Activated T-helper 2 cell treated with anti-CD3 and anti-CD28 coated beads, Interferon-gamma antibody, Interleukin-2, Interleukin-4, amounts not matched to agents 10 μg/mL and 5 μg/mL and 100 μg/mL, durations not matched to agents 14 hours and 24 hours and 36 hours (primary cell): ENCODE data around the gene CD68. TPM values are rescaled to one million over a fixed set of nuclear protein-coding genes. Genes with fewer than 3 reads are reported as not detected.

Experiments used
- DNase-seq: peaks from one replicate; pipeline ENCODE4 v3.0.0; 2021; ENCODE audit warnings: low spot score
- H3K27ac Mint-ChIP-seq: one replicate; pipeline ENCODE4 v1.8.0; 2021; ENCODE audit warnings: mixed read lengths
- H3K27me3 Mint-ChIP-seq: one replicate; pipeline ENCODE4 v1.8.0; 2021; ENCODE audit warnings: low read depth, mixed read lengths
- H3K36me3 Mint-ChIP-seq: one replicate; pipeline ENCODE4 v1.8.0; 2021; ENCODE audit warnings: low read depth, mixed read lengths
- H3K4me1 Mint-ChIP-seq: one replicate; pipeline ENCODE4 v1.8.0; 2021; ENCODE audit warnings: low read depth, mixed read lengths
- H3K4me3 Mint-ChIP-seq: one replicate; pipeline ENCODE4 v1.8.0; 2021; ENCODE audit warnings: low read depth, mild to moderate bottlenecking, moderate library complexity, mixed read lengths
- H3K9me3 Mint-ChIP-seq: one replicate; pipeline ENCODE4 v1.8.0; 2021; ENCODE audit warnings: mixed read lengths
- intact Hi-C: fragments of 100-400 bp; cut with micrococcal nuclease; formaldehyde crosslinking; loops from one replicate; pipeline ENCODE4 v1.15.1; 2023
- total RNA-seq: library from RNA; stranded (reverse); gene quantifications from 2 replicates; pipeline ENCODE4 v1.2.3, GENCODE V29; 2022

Gene CD68
- total RNA-seq, 1 donor from 2014 or later: 10.1 TPM

DNA sequence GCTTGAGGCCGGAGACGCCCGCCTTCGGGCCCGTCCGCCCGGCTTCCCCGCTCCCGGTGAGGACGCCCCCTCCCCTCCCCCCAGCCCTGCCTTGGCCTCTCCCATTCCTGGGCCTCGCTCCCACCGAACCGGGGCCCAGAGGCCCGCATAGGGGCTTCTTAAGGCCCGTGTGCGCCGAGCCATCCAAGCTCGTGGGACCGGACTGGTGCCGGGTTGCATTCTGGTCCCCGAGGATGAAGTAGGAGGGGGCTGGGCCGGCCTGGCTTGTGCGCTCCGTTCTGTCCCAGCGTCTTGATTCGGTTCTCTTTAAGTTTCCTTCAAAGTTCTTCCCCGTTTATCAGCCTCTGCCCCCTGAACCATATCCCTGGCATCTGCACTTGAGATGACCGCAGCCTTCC is 17.2 kb upstream of the CD68 start:
- H3K4me1 Mint-ChIP-seq: peaks cover 30% of the 10 kb centered on the region
- H3K27me3 Mint-ChIP-seq: no peaks in the 10 kb centered on the region
- no peak for DNase-seq
- H3K4me3 Mint-ChIP-seq: peak overlapping the region; percentile 92
- intact Hi-C loops: loop anchor here (5.0 kb wide), 1 partner anchor 125 kb away; the partner anchor contains the start of genes FGF11 and TMEM102
- H3K9me3 Mint-ChIP-seq: no peaks in the 10 kb centered on the region
- peaks cover 47% of the 10 kb centered on the region for H3K36me3 Mint-ChIP-seq
- peak overlapping the region; percentile 87 for H3K27ac Mint-ChIP-seq

DNA sequence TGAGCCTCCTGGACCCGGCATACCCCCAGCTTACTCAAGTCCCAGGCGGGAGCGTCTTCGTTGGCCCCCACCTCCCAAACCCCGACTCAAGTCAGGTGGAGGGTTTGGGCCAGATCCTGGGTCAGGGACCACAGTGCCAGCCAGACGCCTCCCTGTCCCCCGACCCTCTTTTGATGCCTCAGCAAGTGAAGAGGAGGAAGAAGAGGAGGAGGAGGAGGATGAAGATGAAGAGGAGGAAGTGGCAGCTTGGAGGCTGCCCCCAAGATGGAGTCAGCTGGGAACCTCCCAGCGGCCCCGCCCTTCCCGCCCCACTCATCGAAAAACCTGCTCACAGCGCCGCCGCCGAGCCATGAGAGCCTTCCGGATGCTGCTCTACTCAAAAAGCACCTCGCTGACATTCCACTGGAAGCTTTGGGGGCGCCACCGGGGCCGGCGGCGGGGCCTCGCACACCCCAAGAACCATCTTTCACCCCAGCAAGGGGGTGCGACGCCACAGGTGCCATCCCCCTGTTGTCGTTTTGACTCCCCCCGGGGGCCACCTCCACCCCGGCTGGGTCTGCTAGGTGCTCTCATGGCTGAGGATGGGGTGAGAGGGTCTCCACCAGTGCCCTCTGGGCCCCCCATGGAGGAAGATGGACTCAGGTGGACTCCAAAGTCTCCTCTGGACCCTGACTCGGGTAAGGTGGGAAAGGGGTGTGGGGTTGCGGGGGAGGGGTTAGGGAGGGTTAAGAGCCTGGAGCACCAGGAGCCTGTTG is 16.1 kb upstream of the CD68 start:
- H3K4me3 Mint-ChIP-seq: peak overlapping the region; percentile 92
- intact Hi-C loops: loop anchor here (5.0 kb wide), 1 partner anchor 126 kb away; the partner anchor contains the start of genes FGF11 and TMEM102
- H3K36me3 Mint-ChIP-seq: peaks cover 50% of the 10 kb centered on the region
- H3K9me3 Mint-ChIP-seq: no peaks in the 10 kb centered on the region
- peak overlapping the region; percentile 87 for H3K27ac Mint-ChIP-seq
- H3K4me1 Mint-ChIP-seq: peaks cover 25% of the 10 kb centered on the region
- DNase-seq: no peak
- H3K27me3 Mint-ChIP-seq: no peaks in the 10 kb centered on the region

DNA sequence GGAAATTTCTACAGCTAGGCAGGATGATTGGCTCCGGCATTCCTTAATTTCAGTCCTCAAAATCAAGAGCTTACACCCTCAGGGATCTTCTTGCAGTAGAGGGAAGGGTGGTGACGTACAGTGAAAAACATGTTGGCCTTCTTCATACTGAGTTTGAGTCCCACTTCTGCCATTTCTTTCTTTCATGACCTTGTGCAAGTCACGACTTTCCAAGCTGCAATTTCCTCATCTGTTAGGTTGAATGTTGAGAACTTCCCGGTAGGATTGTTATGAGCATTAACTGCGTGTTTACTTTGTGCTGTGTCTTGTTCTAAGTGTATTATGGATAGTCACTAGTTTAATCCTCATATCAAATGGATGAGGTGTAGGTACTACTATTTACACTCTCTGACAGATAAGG is 9.9 kb upstream of the CD68 start:
- intact Hi-C loops: no loop called here
- Mint-ChIP-seq H3K27me3 (no peaks in the 10 kb centered on the region), H3K4me3 (no peak overlapping the region), H3K27ac (no peak overlapping the region), H3K36me3 (peaks cover 76% of the 10 kb centered on the region), H3K9me3 (no peaks in the 10 kb centered on the region), H3K4me1 (peaks cover 19% of the 10 kb centered on the region)
- no peak for DNase-seq

DNA sequence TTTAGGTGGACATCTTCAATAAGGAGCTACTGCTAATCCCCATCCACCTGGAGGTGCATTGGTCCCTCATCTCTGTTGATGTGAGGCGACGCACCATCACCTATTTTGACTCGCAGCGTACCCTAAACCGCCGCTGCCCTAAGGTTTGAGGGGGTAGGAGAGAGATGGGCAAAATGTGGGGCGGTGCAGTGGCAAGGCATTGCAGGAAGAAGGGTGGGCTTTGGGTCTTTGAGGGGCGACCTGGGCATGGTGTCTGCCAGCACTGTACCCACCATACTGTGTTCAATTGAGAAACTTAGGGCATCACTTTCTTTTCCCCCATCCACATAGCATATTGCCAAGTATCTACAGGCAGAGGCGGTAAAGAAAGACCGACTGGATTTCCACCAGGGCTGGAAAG is 9.1 kb upstream of the CD68 start:
- peaks cover 26% of the 10 kb centered on the region for H3K4me1 Mint-ChIP-seq
- H3K27ac Mint-ChIP-seq: no peak overlapping the region
- no peaks in the 10 kb centered on the region for H3K9me3 Mint-ChIP-seq
- no peak overlapping the region for H3K4me3 Mint-ChIP-seq
- peaks cover 76% of the 10 kb centered on the region for H3K36me3 Mint-ChIP-seq
- intact Hi-C loops: loop anchor here (5.0 kb wide), 3 partner anchors 168 to 263 kb away; partner anchors contain the start of genes EIF5A, KCTD11 and TMEM256
- no peaks in the 10 kb centered on the region for H3K27me3 Mint-ChIP-seq
- DNase-seq: no peak

- H3K4me3 Mint-ChIP-seq: peak overlapping the region; percentile 93
- H3K36me3 Mint-ChIP-seq: peaks cover 81% of the 10 kb centered on the region
- intact Hi-C loops: loop anchor here (1.0 to 5.0 kb wide), 10 partner anchors 11 to 333 kb away; partner anchors contain the start of genes EIF5A, FXR2, KCTD11 and KDM6B
- no peaks in the 10 kb centered on the region for H3K27me3 Mint-ChIP-seq
- DNase-seq: no peak
- peaks cover 43% of the 10 kb centered on the region for H3K4me1 Mint-ChIP-seq
- peak overlapping the region; percentile 91 for H3K27ac Mint-ChIP-seq
- H3K9me3 Mint-ChIP-seq: no peaks in the 10 kb centered on the region
These were observed 7.2 kb upstream of the CD68 start for GRCh38 chr17:7572338-7572587.

- Mint-ChIP-seq H3K36me3 (peaks cover 81% of the 10 kb centered on the region), H3K4me1 (peaks cover 48% of the 10 kb centered on the region), H3K27ac (peak overlapping the region; percentile 97), H3K4me3 (peak overlapping the region; percentile 93), H3K9me3 (no peaks in the 10 kb centered on the region), H3K27me3 (no peaks in the 10 kb centered on the region)
- intact Hi-C loops: loop anchor here (1.0 to 5.0 kb wide), 10 partner anchors 11 to 334 kb away; partner anchors contain the start of genes EIF5A, FXR2, KCTD11 and KDM6B
- DNase-seq: peak; percentile 100
These were observed 6.7 kb upstream of the CD68 start for GRCh38 chr17:7572588-7573323.

DNA sequence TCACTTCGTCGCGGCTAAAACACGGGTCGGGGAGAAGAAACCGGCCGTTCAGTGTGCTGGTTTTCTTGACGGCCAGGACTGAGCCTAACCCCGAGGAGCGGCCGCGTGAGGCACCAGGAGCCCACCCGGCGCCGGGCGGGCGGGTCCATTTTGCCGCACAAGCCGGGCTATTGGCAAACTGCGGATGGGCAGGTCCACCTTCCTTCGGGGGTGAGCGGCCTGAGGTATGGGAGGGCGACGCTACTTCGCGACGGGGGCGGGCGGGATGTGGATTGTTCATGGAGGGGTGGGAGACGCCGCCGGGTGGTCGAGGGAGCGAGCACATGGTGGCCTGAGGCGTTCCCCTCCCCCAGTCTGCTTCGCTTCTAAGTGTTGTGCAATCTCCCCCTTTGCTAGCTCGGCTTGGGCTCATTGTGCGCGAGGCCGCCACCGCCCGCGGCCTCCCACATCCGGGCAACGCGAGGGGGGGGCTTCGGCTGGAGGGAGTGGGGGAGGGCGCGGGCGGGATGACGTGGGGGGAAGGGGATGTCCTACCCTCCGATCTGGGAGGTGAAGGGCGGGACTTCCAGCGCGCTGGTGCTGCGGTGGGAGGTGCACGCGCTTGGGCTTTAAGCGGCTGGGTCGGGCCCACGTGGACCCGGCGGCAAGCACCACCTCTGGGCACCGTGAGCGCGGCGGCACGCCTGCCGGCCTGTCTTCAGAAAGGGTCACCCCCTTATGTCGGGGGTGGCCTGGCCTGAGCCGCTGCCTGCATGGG is 5.9 kb upstream of the CD68 start:
- Mint-ChIP-seq H3K4me3 (peak overlapping the region; percentile 93), H3K36me3 (peaks cover 88% of the 10 kb centered on the region), H3K27me3 (no peaks in the 10 kb centered on the region), H3K4me1 (peaks cover 54% of the 10 kb centered on the region), H3K9me3 (no peaks in the 10 kb centered on the region), H3K27ac (peak overlapping the region; percentile 97)
- DNase-seq: peak; percentile 86
- intact Hi-C loops: loop anchor here (2.0 to 5.0 kb wide), 8 partner anchors 41 to 335 kb away; partner anchors contain the start of genes EIF5A, FXR2, KCTD11 and KDM6B

DNA sequence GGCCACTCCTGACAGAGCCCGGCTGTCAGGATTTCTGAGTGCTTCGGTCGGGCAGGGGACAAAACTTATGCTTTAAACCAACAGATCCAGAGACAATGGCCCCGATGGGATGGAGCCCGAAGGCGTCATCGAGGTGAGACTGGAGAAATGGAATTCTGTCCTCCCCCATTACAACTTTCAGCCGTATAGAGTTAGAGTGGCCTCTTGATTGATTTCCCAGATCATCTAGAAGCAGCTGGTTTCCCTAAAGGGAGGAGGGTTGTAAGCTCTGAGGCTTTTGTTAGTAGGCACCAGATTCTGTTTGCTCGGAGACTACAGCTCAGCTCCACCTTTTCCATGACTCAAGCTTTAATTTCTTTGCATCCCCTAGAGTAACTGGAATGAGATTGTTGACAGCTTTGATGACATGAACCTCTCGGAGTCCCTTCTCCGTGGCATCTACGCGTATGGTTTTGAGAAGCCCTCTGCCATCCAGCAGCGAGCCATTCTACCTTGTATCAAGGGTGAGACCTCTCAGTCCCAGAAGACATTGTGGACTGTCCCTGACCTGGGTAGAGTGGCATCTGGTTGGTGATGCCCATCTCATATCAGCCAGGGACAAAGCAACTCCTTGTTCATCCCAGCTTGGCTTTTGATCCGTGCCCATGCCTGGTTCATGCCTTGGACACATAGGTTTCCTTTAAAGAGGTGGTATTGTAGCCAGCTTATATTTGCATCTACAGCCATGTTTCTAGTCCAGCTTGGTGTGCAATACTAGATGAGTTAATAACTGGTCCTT is 5.1 kb upstream of the CD68 start:
- Mint-ChIP-seq H3K4me3 (peak overlapping the region; percentile 93), H3K27ac (peak overlapping the region; percentile 97), H3K36me3 (peaks cover 95% of the 10 kb centered on the region), H3K4me1 (peaks cover 62% of the 10 kb centered on the region), H3K27me3 (no peaks in the 10 kb centered on the region), H3K9me3 (no peaks in the 10 kb centered on the region)
- intact Hi-C loops: loop anchor here (5.0 kb wide), 3 partner anchors 172 to 267 kb away; partner anchors contain the start of genes EIF5A, KCTD11 and TMEM256
- no peak for DNase-seq

- intact Hi-C loops: no loop called here
- peak overlapping the region; percentile 22 for H3K27ac Mint-ChIP-seq
- no peak for DNase-seq
- H3K27me3 Mint-ChIP-seq: no peaks in the 10 kb centered on the region
- H3K9me3 Mint-ChIP-seq: no peaks in the 10 kb centered on the region
- peaks cover 70% of the 10 kb centered on the region for H3K4me1 Mint-ChIP-seq
- H3K4me3 Mint-ChIP-seq: peak overlapping the region; percentile 93
- peaks cover 94% of the 10 kb centered on the region for H3K36me3 Mint-ChIP-seq
These were observed 4.0 kb upstream of the CD68 start for GRCh38 chr17:7575481-7575883.

GRCh38 chr17:7575959-7576358 is 3.5 kb upstream of the CD68 start:
- peak overlapping the region; percentile 93 for H3K4me3 Mint-ChIP-seq
- H3K27me3 Mint-ChIP-seq: no peaks in the 10 kb centered on the region
- H3K27ac Mint-ChIP-seq: no peak overlapping the region
- H3K36me3 Mint-ChIP-seq: peaks cover 94% of the 10 kb centered on the region
- peaks cover 72% of the 10 kb centered on the region for H3K4me1 Mint-ChIP-seq
- no peak for DNase-seq
- H3K9me3 Mint-ChIP-seq: no peaks in the 10 kb centered on the region
- intact Hi-C loops: no loop called here

DNA sequence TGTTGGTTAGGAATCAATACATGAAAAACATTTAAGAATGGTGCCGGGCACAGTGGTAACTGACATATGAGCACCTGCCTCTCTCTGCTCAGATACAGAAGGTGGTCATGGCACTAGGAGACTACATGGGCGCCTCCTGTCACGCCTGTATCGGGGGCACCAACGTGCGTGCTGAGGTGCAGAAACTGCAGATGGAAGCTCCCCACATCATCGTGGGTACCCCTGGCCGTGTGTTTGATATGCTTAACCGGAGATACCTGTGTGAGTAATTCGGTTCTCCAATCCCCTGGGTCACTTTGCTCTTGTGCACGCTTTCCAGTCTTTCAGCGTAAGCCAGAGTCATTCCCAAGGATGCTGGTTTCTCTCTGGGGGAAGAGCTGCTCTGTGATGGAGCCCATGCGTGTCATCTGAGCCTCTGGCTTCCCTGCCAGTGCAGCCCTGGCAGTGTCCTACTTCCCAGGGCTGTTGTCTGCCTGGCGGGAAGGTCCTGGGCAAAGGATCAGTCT is 3.0 kb upstream of the CD68 start:
- DNase-seq: no peak
- peaks cover 72% of the 10 kb centered on the region for H3K4me1 Mint-ChIP-seq
- peak overlapping the region; percentile 93 for H3K4me3 Mint-ChIP-seq
- H3K27ac Mint-ChIP-seq: peak overlapping the region; percentile 42
- peaks cover 94% of the 10 kb centered on the region for H3K36me3 Mint-ChIP-seq
- H3K9me3 Mint-ChIP-seq: no peaks in the 10 kb centered on the region
- intact Hi-C loops: no loop called here
- H3K27me3 Mint-ChIP-seq: no peaks in the 10 kb centered on the region
